Hepatocyte (in vitro differentiated cells): ENCODE data around the gene CD37. TPM values are rescaled to one million over a fixed set of nuclear protein-coding genes. Genes with fewer than 3 reads are reported as not detected.

Experiments used
- DNase-seq: peaks from one replicate; pipeline ENCODE4 v3.0.0-alpha.2; 2016; ENCODE audit warnings: low spot score
- H2AFZ ChIP-seq: fragments of 200-600 bp; sonication (generic); 2 replicates; pipeline ENCODE4 v1.6.0; 2016; ENCODE audit warnings: antibody characterized with exemption, mild to moderate bottlenecking
- H3K27ac ChIP-seq: fragments of 200-600 bp; sonication (generic); 2 replicates; pipeline ENCODE4 v1.5.1; 2016; ENCODE audit warnings: mild to moderate bottlenecking
- H3K27me3 ChIP-seq: fragments of 200-600 bp; sonication (generic); 2 replicates; pipeline ENCODE4 v1.6.1; 2016
- H3K36me3 ChIP-seq: fragments of 200-600 bp; sonication (generic); replicated peaks from 2 replicates; pipeline ENCODE4 v1.5.1; 2016; ENCODE audit warnings: low read depth; ENCODE audit not compliant: insufficient read depth
- H3K4me1 ChIP-seq: fragments of 200-600 bp; sonication (generic); 2 replicates; pipeline ENCODE4 v1.5.1; 2016; ENCODE audit warnings: mild to moderate bottlenecking, moderate library complexity; ENCODE audit not compliant: insufficient read depth
- H3K4me2 ChIP-seq: fragments of 200-600 bp; sonication (generic); 2 replicates; pipeline ENCODE4 v1.6.0; 2016
- H3K4me3 ChIP-seq: fragments of 200-600 bp; sonication (generic); 2 replicates; pipeline ENCODE4 v1.5.1; 2016; ENCODE audit warnings: mild to moderate bottlenecking
- H3K79me2 ChIP-seq: fragments of 200-600 bp; sonication (generic); 2 replicates; pipeline ENCODE4 v1.6.0; 2017; ENCODE audit warnings: mild to moderate bottlenecking
- H3K9me2 ChIP-seq: fragments of 200-600 bp; sonication (generic); replicated peaks from 2 replicates; pipeline ENCODE4 v1.6.0; 2017; ENCODE audit warnings: mild to moderate bottlenecking; ENCODE audit not compliant: insufficient read depth
- H3K9me3 ChIP-seq: fragments of 200-600 bp; sonication (generic); 2 replicates; pipeline ENCODE4 v1.5.1; 2016; ENCODE audit warnings: low read depth, mild to moderate bottlenecking
- H4K20me1 ChIP-seq: fragments of 200-600 bp; sonication (generic); 2 replicates; pipeline ENCODE4 v1.6.0; 2016; ENCODE audit warnings: mild to moderate bottlenecking; ENCODE audit not compliant: insufficient read depth, poor library complexity, severe bottlenecking
- EZH2 ChIP-seq: fragments of 200-600 bp; sonication (generic); IDR thresholded peaks from 2 replicates; pipeline ENCODE4 v1.6.1; 2016; ENCODE audit warnings: antibody characterized with exemption, mild to moderate bottlenecking, borderline replicate concordance
- EZH2phosphoT487 ChIP-seq: fragments of 200-600 bp; sonication (generic); IDR thresholded peaks from one replicate; pipeline ENCODE4 v1.6.1; 2018; ENCODE audit warnings: antibody characterized with exemption, mild to moderate bottlenecking, low read depth, moderate library complexity; ENCODE audit not compliant: unreplicated experiment, severe bottlenecking
- WGBS: methylation state at CpG from one replicate; pipeline ENCODE4 v1.1.6; 2016; ENCODE audit warnings: low lambda C conversion rate; ENCODE audit errors: missing lambda C conversion rate; 5-methylcytosine and 5-hydroxymethylcytosine counted together
- polyA plus RNA-seq: library from polyadenylated mRNA; unstranded; fragments of >200 nt; fragmentation: Nextera tagmentation; extraction: Ambion mirVana; gene quantifications from 2 replicates; pipeline ENCODE4 v1.2.1, GENCODE V29; 2016
- total RNA-seq: library from RNA; depleted of rRNA; stranded (reverse); fragments of >200 nt; gene quantifications from 2 replicates; pipeline ENCODE4 v1.2.3, GENCODE V29; 2014
- TF ChIP-seq, protein P1 (sequence below): fragments of 200-600 bp; sonication (generic); IDR thresholded peaks from 2 replicates; pipeline ENCODE4 v1.5.1; 2016; ENCODE audit warnings: antibody characterized with exemption, mild to moderate bottlenecking; ENCODE audit not compliant: poor library complexity

The CD37 gene
- total and polyA plus RNA-seq, 2 experiments from 2014 or later = 0.27 to 12.4 TPM

GRCh38 chr19:49343123-49343522 is 7.9 kb downstream of the CD37 start:
- no peaks in the 10 kb centered on the region for H3K36me3 ChIP-seq
- TF ChIP-seq EZH2 (no peak), EZH2phosphoT487 (no peak)
- TF ChIP-seq, protein P1, sequence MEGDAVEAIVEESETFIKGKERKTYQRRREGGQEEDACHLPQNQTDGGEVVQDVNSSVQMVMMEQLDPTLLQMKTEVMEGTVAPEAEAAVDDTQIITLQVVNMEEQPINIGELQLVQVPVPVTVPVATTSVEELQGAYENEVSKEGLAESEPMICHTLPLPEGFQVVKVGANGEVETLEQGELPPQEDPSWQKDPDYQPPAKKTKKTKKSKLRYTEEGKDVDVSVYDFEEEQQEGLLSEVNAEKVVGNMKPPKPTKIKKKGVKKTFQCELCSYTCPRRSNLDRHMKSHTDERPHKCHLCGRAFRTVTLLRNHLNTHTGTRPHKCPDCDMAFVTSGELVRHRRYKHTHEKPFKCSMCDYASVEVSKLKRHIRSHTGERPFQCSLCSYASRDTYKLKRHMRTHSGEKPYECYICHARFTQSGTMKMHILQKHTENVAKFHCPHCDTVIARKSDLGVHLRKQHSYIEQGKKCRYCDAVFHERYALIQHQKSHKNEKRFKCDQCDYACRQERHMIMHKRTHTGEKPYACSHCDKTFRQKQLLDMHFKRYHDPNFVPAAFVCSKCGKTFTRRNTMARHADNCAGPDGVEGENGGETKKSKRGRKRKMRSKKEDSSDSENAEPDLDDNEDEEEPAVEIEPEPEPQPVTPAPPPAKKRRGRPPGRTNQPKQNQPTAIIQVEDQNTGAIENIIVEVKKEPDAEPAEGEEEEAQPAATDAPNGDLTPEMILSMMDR = no peak
- no peaks in the 10 kb centered on the region for H3K9me2 ChIP-seq
- H3K27ac ChIP-seq = no peak overlapping the region
- H3K9me3 ChIP-seq = no peaks in the 10 kb centered on the region
- H2AFZ ChIP-seq = no peak overlapping the region
- DNase-seq = no peak
- H3K4me2 ChIP-seq = no peak overlapping the region
- H3K4me3 ChIP-seq = no peak overlapping the region
- no peaks in the 10 kb centered on the region for H3K27me3 ChIP-seq
- H4K20me1 ChIP-seq = peaks cover 7% of the 10 kb centered on the region
- WGBS = over 99% methylated on average over 7 of the region's 7 CpGs
- no peaks in the 10 kb centered on the region for H3K79me2 ChIP-seq
- H3K4me1 ChIP-seq = no peaks in the 10 kb centered on the region

GRCh38 chr19:49344505-49345423 is 9.6 kb downstream of the CD37 start:
- TF ChIP-seq, protein P1 = no peak
- TF ChIP-seq EZH2 (no peak), EZH2phosphoT487 (no peak)
- no peaks in the 10 kb centered on the region for H3K27me3 ChIP-seq
- no peak for DNase-seq
- H3K9me2 ChIP-seq = no peaks in the 10 kb centered on the region
- no peak overlapping the region for H2AFZ ChIP-seq
- H3K27ac ChIP-seq = no peak overlapping the region
- no peaks in the 10 kb centered on the region for H3K4me1 ChIP-seq
- H3K4me3 ChIP-seq = no peak overlapping the region
- H3K79me2 ChIP-seq = no peaks in the 10 kb centered on the region
- H3K4me2 ChIP-seq = no peak overlapping the region
- no peaks in the 10 kb centered on the region for H3K36me3 ChIP-seq
- 95% methylated on average over 11 of the region's 11 CpGs for WGBS
- peaks cover 3% of the 10 kb centered on the region for H4K20me1 ChIP-seq
- H3K9me3 ChIP-seq = no peaks in the 10 kb centered on the region

GRCh38 chr19:49347191-49347590 is 12.0 kb downstream of the CD37 start:
- H4K20me1 ChIP-seq = peaks cover 3% of the 10 kb centered on the region
- TF ChIP-seq EZH2 (no peak), EZH2phosphoT487 (no peak)
- TF ChIP-seq, protein P1 = no peak

More at GRCh38 chr19:49347191-49347590, 12.0 kb downstream of the CD37 start:
- Histone ChIP-seq H3K4me2 (no peak overlapping the region), H2AFZ (no peak overlapping the region), H3K27me3 (no peaks in the 10 kb centered on the region), H3K9me2 (no peaks in the 10 kb centered on the region), H3K4me3 (no peak overlapping the region), H3K79me2 (no peaks in the 10 kb centered on the region), H3K27ac (no peak overlapping the region), H3K4me1 (no peaks in the 10 kb centered on the region), H3K36me3 (no peaks in the 10 kb centered on the region), H3K9me3 (no peaks in the 10 kb centered on the region)
- no peak for DNase-seq
- WGBS = 98% methylated on average over 15 of the region's 15 CpGs
